ENCODE data around the gene RAB6A. TPM values are rescaled to one million over a fixed set of nuclear protein-coding genes. Genes with fewer than 3 reads are reported as not detected.

Gene RAB6A
- total RNA-seq, 1 experiment from 2014 or later, result 121 TPM

DNA sequence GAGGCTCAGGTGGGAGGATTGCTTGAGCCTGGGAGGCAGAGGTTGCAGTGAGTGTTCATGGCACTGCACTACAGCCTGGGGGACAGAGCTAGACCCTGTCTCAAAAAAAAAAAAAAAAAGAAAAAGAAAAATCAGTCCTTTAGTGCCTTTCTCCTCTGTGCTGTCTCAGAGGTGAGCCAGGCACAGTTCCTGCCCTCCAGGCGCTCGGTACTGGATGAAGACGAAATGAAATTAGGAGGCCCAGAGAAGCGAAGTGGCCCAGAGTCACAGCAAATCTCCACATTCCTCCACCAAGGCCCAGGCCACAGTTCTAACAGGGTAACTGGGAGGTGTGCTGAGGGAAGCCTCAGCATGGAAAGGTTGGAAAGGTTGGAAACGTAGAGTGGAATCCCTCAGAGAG is 109.6 kb downstream of the RAB6A start:
- no TSS peak for BruUV-seq (replicated peaks)
- no peaks in the 10 kb centered on the region for H4K20me1 ChIP-seq (ENCODE audit: insufficient read depth)
- CTCF ChIA-PET, result no interaction called here

DNA sequence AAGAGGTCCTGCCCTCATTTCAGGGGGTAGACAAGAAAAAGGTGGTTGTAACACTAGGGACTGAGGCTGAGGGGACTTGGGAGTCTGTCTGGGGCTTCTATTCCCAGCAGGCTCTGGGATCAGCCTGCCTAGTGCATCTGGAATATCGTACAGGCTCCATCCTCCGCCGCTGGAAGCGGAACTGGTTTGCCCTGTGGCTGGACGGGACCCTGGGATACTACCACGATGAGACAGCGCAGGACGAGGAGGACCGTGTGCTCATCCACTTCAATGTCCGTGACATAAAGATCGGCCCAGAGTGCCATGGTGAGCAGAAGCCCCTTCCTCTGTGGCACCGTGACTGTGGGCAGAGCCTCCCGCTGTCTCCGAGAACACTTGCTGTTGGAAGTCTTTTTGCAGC is 110.5 kb downstream of the RAB6A start:
- ChIA-PET RAD21 (ENCODE audit: low non-redundant PET in 1 of 2, low total read pairs in 2 of 2, uncharacterized antibody in 2 of 2, unreplicated experiment in 2 of 2) (no interaction called here), CTCF (no interaction called here), POLR2A (no interaction called here)
- H3K4me1 ChIP-seq (ENCODE audit: control insufficient read depth in 1 of 2, insufficient read depth in 2 of 2, low read length in 2 of 2), result peaks cover 20 to 32% of the 10 kb centered on the region in 2 experiments
- no peak overlapping the region for H3K4me3 ChIP-seq (replicated peaks in 1 of 2; ENCODE audit: low read depth in 1 of 2, low read length in 2 of 2)
- H3K9ac ChIP-seq (ENCODE audit: low read length), result no peak overlapping the region
- H2AFZ ChIP-seq (ENCODE audit: low read depth, low read length, poor library complexity, severe bottlenecking), result no peak overlapping the region
- no peaks in the 10 kb centered on the region for H3K9me3 ChIP-seq (ENCODE audit: control insufficient read depth in 1 of 2, insufficient read depth in 1 of 2, low read depth in 1 of 2, low read length in 2 of 2)
- H3K27ac ChIP-seq (ENCODE audit: low read depth, low read length), result no peak overlapping the region
- DNase-seq (ENCODE audit: low read depth, low spot score) (no peak), ATAC-seq (no peak)
- H3K36me3 ChIP-seq (ENCODE audit: control insufficient read depth in 1 of 2, insufficient read depth in 2 of 2, low read length in 2 of 2), result no peaks in the 10 kb centered on the region
- intact Hi-C loops (cut with micrococcal nuclease), result no loop called here
- no peaks in the 10 kb centered on the region for H4K20me1 ChIP-seq (ENCODE audit: insufficient read depth)
- H3K9me2 ChIP-seq (ENCODE audit: insufficient read depth), result no peaks in the 10 kb centered on the region
- H3K79me2 ChIP-seq (ENCODE audit: insufficient read depth, low read length), result no peaks in the 10 kb centered on the region
- no peak overlapping the region for H3K4me2 ChIP-seq (ENCODE audit: low read length)
- BruUV-seq (replicated peaks), result no TSS peak
- H3K27me3 ChIP-seq (ENCODE audit: insufficient read depth, low read length), result no peaks in the 10 kb centered on the region
- no peak for TF ChIP-seq ZFX (IDR thresholded peaks at IDR 0.05)
- TF ChIP-seq POLR2AphosphoS5 (IDR thresholded peaks at IDR 0.05; ENCODE audit: low read depth, low read length), result no peak
- TF ChIP-seq, protein P1, sequence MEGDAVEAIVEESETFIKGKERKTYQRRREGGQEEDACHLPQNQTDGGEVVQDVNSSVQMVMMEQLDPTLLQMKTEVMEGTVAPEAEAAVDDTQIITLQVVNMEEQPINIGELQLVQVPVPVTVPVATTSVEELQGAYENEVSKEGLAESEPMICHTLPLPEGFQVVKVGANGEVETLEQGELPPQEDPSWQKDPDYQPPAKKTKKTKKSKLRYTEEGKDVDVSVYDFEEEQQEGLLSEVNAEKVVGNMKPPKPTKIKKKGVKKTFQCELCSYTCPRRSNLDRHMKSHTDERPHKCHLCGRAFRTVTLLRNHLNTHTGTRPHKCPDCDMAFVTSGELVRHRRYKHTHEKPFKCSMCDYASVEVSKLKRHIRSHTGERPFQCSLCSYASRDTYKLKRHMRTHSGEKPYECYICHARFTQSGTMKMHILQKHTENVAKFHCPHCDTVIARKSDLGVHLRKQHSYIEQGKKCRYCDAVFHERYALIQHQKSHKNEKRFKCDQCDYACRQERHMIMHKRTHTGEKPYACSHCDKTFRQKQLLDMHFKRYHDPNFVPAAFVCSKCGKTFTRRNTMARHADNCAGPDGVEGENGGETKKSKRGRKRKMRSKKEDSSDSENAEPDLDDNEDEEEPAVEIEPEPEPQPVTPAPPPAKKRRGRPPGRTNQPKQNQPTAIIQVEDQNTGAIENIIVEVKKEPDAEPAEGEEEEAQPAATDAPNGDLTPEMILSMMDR (IDR thresholded peaks at IDR 0.05 in 2 of 3, conservative IDR thresholded peaks at IDR 0.05 in 1 of 3; ENCODE audit: borderline replicate concordance in 1 of 3, insufficient read depth in 1 of 3, low read depth in 2 of 3, low read length in 2 of 3), result no peak
- TF ChIP-seq, protein P2, sequence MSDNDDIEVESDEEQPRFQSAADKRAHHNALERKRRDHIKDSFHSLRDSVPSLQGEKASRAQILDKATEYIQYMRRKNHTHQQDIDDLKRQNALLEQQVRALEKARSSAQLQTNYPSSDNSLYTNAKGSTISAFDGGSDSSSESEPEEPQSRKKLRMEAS (IDR thresholded peaks at IDR 0.05), result no peak
- no peak for TF ChIP-seq FOSL1 (IDR thresholded peaks at IDR 0.05; ENCODE audit: low read depth)
- no peak for TF ChIP-seq JUND (IDR thresholded peaks at IDR 0.05)
- TF ChIP-seq CEBPB (IDR thresholded peaks at IDR 0.05; ENCODE audit: low read depth), result no peak
- no peak for TF ChIP-seq ELF1 (IDR thresholded peaks at IDR 0.05; ENCODE audit: borderline replicate concordance, low read depth)
- TF ChIP-seq RAD21 (IDR thresholded peaks at IDR 0.05; ENCODE audit: low read depth), result no peak
- TF ChIP-seq, protein P3, sequence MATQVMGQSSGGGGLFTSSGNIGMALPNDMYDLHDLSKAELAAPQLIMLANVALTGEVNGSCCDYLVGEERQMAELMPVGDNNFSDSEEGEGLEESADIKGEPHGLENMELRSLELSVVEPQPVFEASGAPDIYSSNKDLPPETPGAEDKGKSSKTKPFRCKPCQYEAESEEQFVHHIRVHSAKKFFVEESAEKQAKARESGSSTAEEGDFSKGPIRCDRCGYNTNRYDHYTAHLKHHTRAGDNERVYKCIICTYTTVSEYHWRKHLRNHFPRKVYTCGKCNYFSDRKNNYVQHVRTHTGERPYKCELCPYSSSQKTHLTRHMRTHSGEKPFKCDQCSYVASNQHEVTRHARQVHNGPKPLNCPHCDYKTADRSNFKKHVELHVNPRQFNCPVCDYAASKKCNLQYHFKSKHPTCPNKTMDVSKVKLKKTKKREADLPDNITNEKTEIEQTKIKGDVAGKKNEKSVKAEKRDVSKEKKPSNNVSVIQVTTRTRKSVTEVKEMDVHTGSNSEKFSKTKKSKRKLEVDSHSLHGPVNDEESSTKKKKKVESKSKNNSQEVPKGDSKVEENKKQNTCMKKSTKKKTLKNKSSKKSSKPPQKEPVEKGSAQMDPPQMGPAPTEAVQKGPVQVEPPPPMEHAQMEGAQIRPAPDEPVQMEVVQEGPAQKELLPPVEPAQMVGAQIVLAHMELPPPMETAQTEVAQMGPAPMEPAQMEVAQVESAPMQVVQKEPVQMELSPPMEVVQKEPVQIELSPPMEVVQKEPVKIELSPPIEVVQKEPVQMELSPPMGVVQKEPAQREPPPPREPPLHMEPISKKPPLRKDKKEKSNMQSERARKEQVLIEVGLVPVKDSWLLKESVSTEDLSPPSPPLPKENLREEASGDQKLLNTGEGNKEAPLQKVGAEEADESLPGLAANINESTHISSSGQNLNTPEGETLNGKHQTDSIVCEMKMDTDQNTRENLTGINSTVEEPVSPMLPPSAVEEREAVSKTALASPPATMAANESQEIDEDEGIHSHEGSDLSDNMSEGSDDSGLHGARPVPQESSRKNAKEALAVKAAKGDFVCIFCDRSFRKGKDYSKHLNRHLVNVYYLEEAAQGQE (IDR thresholded peaks at IDR 0.05; ENCODE audit: low read depth), result no peak
- TF ChIP-seq, protein P4, sequence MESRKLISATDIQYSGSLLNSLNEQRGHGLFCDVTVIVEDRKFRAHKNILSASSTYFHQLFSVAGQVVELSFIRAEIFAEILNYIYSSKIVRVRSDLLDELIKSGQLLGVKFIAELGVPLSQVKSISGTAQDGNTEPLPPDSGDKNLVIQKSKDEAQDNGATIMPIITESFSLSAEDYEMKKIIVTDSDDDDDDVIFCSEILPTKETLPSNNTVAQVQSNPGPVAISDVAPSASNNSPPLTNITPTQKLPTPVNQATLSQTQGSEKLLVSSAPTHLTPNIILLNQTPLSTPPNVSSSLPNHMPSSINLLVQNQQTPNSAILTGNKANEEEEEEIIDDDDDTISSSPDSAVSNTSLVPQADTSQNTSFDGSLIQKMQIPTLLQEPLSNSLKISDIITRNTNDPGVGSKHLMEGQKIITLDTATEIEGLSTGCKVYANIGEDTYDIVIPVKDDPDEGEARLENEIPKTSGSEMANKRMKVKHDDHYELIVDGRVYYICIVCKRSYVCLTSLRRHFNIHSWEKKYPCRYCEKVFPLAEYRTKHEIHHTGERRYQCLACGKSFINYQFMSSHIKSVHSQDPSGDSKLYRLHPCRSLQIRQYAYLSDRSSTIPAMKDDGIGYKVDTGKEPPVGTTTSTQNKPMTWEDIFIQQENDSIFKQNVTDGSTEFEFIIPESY (IDR thresholded peaks at IDR 0.05; ENCODE audit: extremely low read depth, insufficient replicate concordance, low read length), result no peak

More for the DNA sequence above, 109.6 kb downstream of the RAB6A start:
- ChIA-PET RAD21 (ENCODE audit: low non-redundant PET in 1 of 2, low total read pairs in 2 of 2, uncharacterized antibody in 2 of 2, unreplicated experiment in 2 of 2) (no interaction called here), POLR2A (no interaction called here)
- DNase-seq (ENCODE audit: low read depth, low spot score) (no peak), ATAC-seq (no peak)
- TF ChIP-seq JUND (IDR thresholded peaks at IDR 0.05) (no peak), SIN3A (IDR thresholded peaks at IDR 0.05; ENCODE audit: low read depth) (no peak), RAD21 (IDR thresholded peaks at IDR 0.05; ENCODE audit: low read depth) (no peak), POLR2AphosphoS5 (IDR thresholded peaks at IDR 0.05; ENCODE audit: low read depth, low read length) (no peak), TCF7L2 (IDR thresholded peaks at IDR 0.05; ENCODE audit: borderline replicate concordance, extremely low read depth, insufficient read depth, insufficient read length) (no peak), CBX3 (IDR thresholded peaks at IDR 0.05; ENCODE audit: low read depth) (no peak)
- Histone ChIP-seq H3K79me2 (ENCODE audit: insufficient read depth, low read length) (no peaks in the 10 kb centered on the region), H3K9ac (ENCODE audit: low read length) (no peak overlapping the region), H3K4me2 (ENCODE audit: low read length) (no peak overlapping the region), H3K27ac (ENCODE audit: low read depth, low read length) (peak overlapping the region; percentile 11; the same call in 1 of the 2 replicates), H3K4me1 (ENCODE audit: control insufficient read depth in 1 of 2, insufficient read depth in 2 of 2, low read length in 2 of 2) (peaks cover 20 to 32% of the 10 kb centered on the region in 2 experiments), H3K4me3 (replicated peaks in 1 of 2; ENCODE audit: low read depth in 1 of 2, low read length in 2 of 2) (no peak overlapping the region), H3K36me3 (ENCODE audit: control insufficient read depth in 1 of 2, insufficient read depth in 2 of 2, low read length in 2 of 2) (no peaks in the 10 kb centered on the region), H3K9me3 (ENCODE audit: control insufficient read depth in 1 of 2, insufficient read depth in 1 of 2, low read depth in 1 of 2, low read length in 2 of 2) (no peaks in the 10 kb centered on the region), H3K27me3 (ENCODE audit: insufficient read depth, low read length) (no peaks in the 10 kb centered on the region), H3K9me2 (ENCODE audit: insufficient read depth) (no peaks in the 10 kb centered on the region), H2AFZ (ENCODE audit: low read depth, low read length, poor library complexity, severe bottlenecking) (no peak overlapping the region)
- intact Hi-C loops (cut with micrococcal nuclease), result no loop called here
